Measurements from ENCODE around the gene ADAMTS7.
"Not testable (repeated sequence)": the region's sequence is repeated elsewhere in the genome, so short reads cannot be mapped to it uniquely, and the experiment has no call there.

ADAMTS7 gene

DNA sequence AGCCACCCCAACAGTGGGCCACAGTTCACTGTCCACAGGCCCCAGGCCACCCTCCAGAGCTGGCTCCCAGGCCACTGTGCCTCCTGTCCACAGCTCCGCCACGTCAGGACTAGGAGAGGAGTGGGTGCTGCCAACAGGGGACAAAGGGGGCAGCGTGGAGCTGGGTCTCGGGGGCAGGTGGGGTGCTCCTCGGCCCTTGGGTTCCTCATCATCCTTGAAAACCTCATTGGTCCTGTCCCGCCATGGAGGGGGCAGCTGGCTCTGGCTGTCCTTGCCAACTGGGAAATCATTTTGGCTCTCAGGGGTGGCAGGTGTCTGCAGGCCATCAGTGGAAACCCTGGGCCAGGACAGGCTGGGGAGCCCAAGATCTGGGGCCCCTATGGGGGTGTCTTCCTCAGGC, 45.2 kb downstream of the ADAMTS7 start:
- CTCF ChIA-PET: interaction anchor here (1.1 kb wide), 1 partner anchor 141 kb away, joined by 3 read pairs; no protein-coding TSS in a partner anchor
- H3K9me3 ChIP-seq (ENCODE audit: control insufficient read depth, insufficient read depth, low read depth, low read length): no peaks in the 10 kb centered on the region
- POLR2A ChIA-PET: no interaction called here
- no peak overlapping the region for H3K4me3 ChIP-seq (ENCODE audit: low read depth, low read length)
- H3K27ac ChIP-seq (ENCODE audit: extremely low read depth, low read depth, low read length): no peak overlapping the region
- no peaks in the 10 kb centered on the region for H3K36me3 ChIP-seq (ENCODE audit: control insufficient read depth in 2 of 2, insufficient read depth in 1 of 2, low read length in 2 of 2)
- TF ChIP-seq KLF10 (tag by site-specific recombination; IDR thresholded peaks at IDR 0.05) (no peak), ZFP41 (tag by site-specific recombination; IDR thresholded peaks at IDR 0.05; ENCODE audit: borderline replicate concordance) (no peak), ZNF629 (tag by site-specific recombination; IDR thresholded peaks at IDR 0.05) (no peak), ZFP3 (tag by site-specific recombination; IDR thresholded peaks at IDR 0.05; ENCODE audit: low read depth) (no peak), ZNF433 (tag by site-specific recombination; IDR thresholded peaks at IDR 0.05; ENCODE audit: low read depth) (no peak), ZNF660 (tag by site-specific recombination; IDR thresholded peaks at IDR 0.05) (no peak), ZNF677 (tag by site-specific recombination; IDR thresholded peaks at IDR 0.05) (no peak), ZNF175 (tag by site-specific recombination; IDR thresholded peaks at IDR 0.05) (no peak), REPIN1 (tag by site-specific recombination; IDR thresholded peaks at IDR 0.05; ENCODE audit: low read depth) (no peak), ZNF138 (tag by site-specific recombination; IDR thresholded peaks at IDR 0.05; ENCODE audit: borderline replicate concordance) (no peak), ZNF76 (tag by site-specific recombination; IDR thresholded peaks at IDR 0.05; ENCODE audit: borderline replicate concordance, low read depth) (no peak), ZFHX2 (tag by site-specific recombination; conservative IDR thresholded peaks at IDR 0.05) (no peak), GLIS1 (tag by site-specific recombination; IDR thresholded peaks at IDR 0.05) (no peak)
- TF ChIP-seq, protein P1, sequence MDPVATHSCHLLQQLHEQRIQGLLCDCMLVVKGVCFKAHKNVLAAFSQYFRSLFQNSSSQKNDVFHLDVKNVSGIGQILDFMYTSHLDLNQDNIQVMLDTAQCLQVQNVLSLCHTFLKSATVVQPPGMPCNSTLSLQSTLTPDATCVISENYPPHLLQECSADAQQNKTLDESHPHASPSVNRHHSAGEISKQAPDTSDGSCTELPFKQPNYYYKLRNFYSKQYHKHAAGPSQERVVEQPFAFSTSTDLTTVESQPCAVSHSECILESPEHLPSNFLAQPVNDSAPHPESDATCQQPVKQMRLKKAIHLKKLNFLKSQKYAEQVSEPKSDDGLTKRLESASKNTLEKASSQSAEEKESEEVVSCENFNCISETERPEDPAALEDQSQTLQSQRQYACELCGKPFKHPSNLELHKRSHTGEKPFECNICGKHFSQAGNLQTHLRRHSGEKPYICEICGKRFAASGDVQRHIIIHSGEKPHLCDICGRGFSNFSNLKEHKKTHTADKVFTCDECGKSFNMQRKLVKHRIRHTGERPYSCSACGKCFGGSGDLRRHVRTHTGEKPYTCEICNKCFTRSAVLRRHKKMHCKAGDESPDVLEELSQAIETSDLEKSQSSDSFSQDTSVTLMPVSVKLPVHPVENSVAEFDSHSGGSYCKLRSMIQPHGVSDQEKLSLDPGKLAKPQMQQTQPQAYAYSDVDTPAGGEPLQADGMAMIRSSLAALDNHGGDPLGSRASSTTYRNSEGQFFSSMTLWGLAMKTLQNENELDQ (tag by site-specific recombination; IDR thresholded peaks at IDR 0.05; ENCODE audit: low read depth): no peak
- TF ChIP-seq, protein P2, sequence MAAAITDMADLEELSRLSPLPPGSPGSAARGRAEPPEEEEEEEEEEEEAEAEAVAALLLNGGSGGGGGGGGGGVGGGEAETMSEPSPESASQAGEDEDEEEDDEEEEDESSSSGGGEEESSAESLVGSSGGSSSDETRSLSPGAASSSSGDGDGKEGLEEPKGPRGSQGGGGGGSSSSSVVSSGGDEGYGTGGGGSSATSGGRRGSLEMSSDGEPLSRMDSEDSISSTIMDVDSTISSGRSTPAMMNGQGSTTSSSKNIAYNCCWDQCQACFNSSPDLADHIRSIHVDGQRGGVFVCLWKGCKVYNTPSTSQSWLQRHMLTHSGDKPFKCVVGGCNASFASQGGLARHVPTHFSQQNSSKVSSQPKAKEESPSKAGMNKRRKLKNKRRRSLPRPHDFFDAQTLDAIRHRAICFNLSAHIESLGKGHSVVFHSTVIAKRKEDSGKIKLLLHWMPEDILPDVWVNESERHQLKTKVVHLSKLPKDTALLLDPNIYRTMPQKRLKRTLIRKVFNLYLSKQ (tag by site-specific recombination; IDR thresholded peaks at IDR 0.05; ENCODE audit: borderline replicate concordance): no peak
- no peaks in the 10 kb centered on the region for H3K4me1 ChIP-seq (ENCODE audit: control insufficient read depth, insufficient read depth, low read length)

DNA sequence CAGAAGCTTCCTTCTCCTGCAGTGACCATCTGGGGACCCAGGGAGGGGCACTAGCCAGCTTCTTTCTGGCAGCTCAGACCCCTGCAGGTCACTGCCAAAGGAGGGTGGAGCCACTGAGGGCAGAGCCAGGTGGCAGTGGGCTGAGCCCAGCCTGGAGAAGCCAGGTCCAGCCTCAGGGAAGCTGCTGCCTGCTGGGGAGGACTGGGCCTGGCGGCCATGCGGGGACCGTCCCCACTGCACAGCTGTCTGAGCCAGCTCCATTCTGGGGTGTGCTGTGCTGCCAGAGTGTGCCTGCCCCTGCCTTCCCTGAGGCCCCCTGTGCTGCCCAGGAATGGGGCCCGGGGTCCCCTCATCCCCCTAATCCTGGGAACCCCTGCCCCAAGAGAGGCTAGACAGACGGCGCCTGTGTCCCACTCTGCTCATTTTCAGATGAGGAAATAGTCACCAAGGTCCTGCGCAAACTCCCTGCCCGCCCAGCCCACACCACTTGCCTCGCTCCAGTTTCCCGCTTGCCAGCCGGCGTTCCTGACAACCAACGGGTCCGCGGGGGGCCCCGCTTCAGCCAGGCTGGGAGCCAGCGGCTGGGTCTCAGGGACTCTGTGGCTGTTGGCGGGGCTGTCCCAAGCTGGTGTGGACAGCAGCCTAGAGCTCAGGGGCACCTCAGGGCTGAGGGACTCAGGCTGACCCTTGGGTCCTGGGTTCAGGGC, 46.0 kb downstream of the ADAMTS7 start:
- H3K9me3 ChIP-seq (ENCODE audit: control insufficient read depth, insufficient read depth, low read depth, low read length); H3K4me3 ChIP-seq (ENCODE audit: low read depth, low read length); H3K27ac ChIP-seq (ENCODE audit: extremely low read depth, low read depth, low read length); H3K36me3 ChIP-seq (ENCODE audit: control insufficient read depth in 2 of 2, insufficient read depth in 1 of 2, low read length in 2 of 2); H3K4me1 ChIP-seq (ENCODE audit: control insufficient read depth, insufficient read depth, low read length); POLR2A ChIA-PET: not testable (repeated sequence)
- CTCF ChIA-PET: interaction anchor here (0.5 to 1.1 kb wide), 3 partner anchors 142 to 695 kb away, joined by 3 to 5 read pairs (median 3); no protein-coding TSS in a partner anchor

DNA sequence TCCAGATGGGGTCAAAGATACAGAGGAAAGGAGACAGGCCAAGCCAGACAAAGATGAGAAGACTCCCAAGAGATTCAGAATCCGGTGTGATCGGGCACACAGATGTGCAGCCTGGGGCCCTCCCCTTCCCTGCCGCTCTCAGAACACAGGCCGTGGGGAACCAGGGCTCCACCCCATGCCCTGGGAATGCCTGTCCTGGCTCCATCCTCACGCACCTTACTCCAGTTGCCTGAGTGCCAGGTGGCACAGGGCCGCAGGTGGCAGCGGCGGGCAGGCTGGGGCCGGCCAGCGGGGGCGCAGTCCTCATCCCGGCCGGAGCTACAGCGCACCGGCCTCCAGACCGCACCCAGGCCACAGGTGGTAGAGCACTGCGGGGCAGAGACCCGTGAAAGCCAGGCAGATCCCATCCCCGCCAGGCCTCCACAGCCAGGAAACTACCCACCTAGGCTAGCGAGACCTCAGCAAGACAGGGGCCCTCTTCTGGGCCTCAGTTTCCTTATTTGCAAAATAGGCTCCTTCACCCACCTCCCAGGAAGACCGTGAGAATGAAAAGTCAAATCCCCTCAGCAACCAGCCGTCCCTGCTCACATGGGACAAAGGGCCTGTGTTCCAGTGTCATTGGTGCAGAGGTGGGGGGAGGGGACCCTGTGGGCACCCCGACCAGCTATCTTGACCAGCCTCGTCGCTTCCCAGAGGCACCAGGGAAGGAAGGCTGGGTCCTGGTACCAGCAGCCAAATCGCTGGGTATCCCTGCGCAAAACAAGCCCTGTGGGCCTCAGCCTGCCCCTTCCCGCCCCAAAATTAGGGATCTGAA, 46.7 kb downstream of the ADAMTS7 start:
- H3K36me3 ChIP-seq (ENCODE audit: control insufficient read depth in 2 of 2, insufficient read depth in 1 of 2, low read length in 2 of 2); H3K9me3 ChIP-seq (ENCODE audit: control insufficient read depth, insufficient read depth, low read depth, low read length); H3K27ac ChIP-seq (ENCODE audit: extremely low read depth, low read depth, low read length); POLR2A ChIA-PET; H3K4me3 ChIP-seq (ENCODE audit: low read depth, low read length); H3K4me1 ChIP-seq (ENCODE audit: control insufficient read depth, insufficient read depth, low read length): not testable (repeated sequence)
- CTCF ChIA-PET: interaction anchor here (0.5 to 0.6 kb wide), 2 partner anchors 366 to 694 kb away, joined by 3 to 5 read pairs; no protein-coding TSS in a partner anchor
